ENCODE results near the gene OR1D2. TPM values are rescaled to one million over a fixed set of nuclear protein-coding genes. Genes with fewer than 3 reads are reported as not detected.

OR1D2 gene
- total RNA-seq, 4 donors from 2014 or later, result not detected

- Histone ChIP-seq H3K4me3 (no peak overlapping the region), H3K9me3 (no peaks in the 10 kb centered on the region), H3K27ac (no peak overlapping the region), H3K4me1 (no peaks in the 10 kb centered on the region), H3K27me3 (no peaks in the 10 kb centered on the region), H3K36me3 (no peaks in the 10 kb centered on the region)
- TF ChIP-seq, protein P1, sequence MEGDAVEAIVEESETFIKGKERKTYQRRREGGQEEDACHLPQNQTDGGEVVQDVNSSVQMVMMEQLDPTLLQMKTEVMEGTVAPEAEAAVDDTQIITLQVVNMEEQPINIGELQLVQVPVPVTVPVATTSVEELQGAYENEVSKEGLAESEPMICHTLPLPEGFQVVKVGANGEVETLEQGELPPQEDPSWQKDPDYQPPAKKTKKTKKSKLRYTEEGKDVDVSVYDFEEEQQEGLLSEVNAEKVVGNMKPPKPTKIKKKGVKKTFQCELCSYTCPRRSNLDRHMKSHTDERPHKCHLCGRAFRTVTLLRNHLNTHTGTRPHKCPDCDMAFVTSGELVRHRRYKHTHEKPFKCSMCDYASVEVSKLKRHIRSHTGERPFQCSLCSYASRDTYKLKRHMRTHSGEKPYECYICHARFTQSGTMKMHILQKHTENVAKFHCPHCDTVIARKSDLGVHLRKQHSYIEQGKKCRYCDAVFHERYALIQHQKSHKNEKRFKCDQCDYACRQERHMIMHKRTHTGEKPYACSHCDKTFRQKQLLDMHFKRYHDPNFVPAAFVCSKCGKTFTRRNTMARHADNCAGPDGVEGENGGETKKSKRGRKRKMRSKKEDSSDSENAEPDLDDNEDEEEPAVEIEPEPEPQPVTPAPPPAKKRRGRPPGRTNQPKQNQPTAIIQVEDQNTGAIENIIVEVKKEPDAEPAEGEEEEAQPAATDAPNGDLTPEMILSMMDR (IDR thresholded peaks at IDR 0.05), result no peak
- no peak for TF ChIP-seq POLR2A (IDR thresholded peaks at IDR 0.05)
- DNase-seq, result no peak
- intact Hi-C loops (cut with DNase I; ENCODE audit: low total_unique reads), result no loop called here
Observed at GRCh38 chr17:3039736-3040135, 64.5 kb downstream of the OR1D2 start.

- H3K36me3 ChIP-seq, result no peaks in the 10 kb centered on the region
- H3K27me3 ChIP-seq, result no peaks in the 10 kb centered on the region
- no peak for DNase-seq
- no peaks in the 10 kb centered on the region for H3K9me3 ChIP-seq
- H3K4me3 ChIP-seq, result no peak overlapping the region
- H3K4me1 ChIP-seq, result no peaks in the 10 kb centered on the region
- TF ChIP-seq, protein P1 (IDR thresholded peaks at IDR 0.05), result no peak
- TF ChIP-seq POLR2A (IDR thresholded peaks at IDR 0.05), result no peak
- intact Hi-C loops (cut with DNase I; ENCODE audit: low total_unique reads), result no loop called here
- no peak overlapping the region for H3K27ac ChIP-seq
Observed at GRCh38 chr17:3038941-3039340, 65.3 kb downstream of the OR1D2 start.

Other genes with a start within 250 kb of the OR1D2 start
- not detected for gene OR1D5, start 40.8 kb downstream of the OR1D2 start, total RNA-seq
- gene OR1G1, start 23.1 kb upstream of the OR1D2 start, total RNA-seq, result not detected
- not detected for gene OR1A2, start 93.1 kb upstream of the OR1D2 start, total RNA-seq
- not detected for gene OR1A1, start 103.2 kb upstream of the OR1D2 start, total RNA-seq
- under 1 TPM in 1 of 4 donors, not detected in 3; 0.35 TPM for gene OR3A1, start 193.9 kb upstream of the OR1D2 start, total RNA-seq

All from uterus (tissue), 4 donors.